Measurements from ENCODE around the gene LURAP1L.

The LURAP1L gene

DNA sequence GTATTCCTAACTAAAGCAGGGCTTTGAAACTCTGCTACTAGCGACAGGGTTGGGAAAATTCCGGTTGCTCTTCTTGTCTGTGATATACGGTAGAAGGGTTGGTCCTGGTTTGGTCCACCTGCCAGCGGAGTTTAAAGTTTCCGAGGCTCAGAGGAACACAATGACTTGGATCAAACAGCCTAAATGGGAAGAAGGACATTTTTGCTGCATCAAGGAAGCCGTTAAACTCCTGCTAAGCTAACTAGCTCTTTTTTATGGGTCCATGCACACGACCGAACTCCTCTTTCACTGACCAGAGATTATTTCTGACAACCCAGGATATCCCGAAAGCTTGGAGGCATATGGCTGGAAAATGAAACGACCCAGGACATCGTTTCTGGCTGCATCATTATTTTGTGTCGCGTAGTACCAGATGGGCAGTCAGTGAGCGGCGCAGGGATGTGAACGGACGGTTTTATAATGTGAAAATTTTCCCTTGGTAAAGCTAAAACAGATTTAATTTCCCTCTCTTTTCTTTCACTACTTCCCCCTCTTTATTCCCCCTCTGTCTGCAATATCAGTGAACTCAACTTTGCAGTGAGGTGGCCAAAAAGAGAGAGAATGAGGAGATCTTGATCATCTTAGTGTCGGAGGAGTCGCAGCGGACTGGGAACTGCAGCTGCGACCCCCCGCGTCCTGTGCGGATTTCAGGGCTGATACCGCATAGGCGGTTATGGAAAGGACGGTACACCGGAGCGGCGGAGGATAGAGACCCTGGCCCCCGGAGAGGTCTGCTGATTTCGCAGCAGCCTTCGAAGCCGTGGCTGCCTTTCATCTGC, at the start of gene LURAP1L:
LURAP1L (plus strand) TSS at position 160 of the 818 bp plus-strand sequence. CDS start 696 bp downstream, outside the sequence.
- peak; percentile 67 for DNase-seq

DNA sequence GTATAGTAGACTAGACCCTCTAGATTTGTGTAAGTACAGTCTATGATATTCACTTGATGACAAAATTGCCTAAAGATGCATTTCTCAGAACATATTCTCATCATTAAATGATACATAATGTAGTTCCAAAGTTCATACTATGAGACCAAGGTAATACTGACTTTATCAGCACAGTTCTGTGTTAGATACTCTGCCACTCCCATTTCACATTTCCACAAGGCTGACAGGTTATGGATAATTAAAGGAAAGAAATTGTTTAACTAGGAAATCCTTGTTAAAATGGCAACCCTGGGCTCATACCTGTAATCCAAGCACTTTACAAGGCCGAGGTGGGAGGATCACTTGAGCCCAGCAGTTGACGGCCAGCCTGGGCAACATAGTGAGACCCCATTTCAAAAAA, 48.0 kb upstream of the LURAP1L start:
- no peak for DNase-seq

- DNase-seq, result no peak
These were observed 44.6 kb upstream of the LURAP1L start for GRCh38 chr9:12730198-12730597.

DNA sequence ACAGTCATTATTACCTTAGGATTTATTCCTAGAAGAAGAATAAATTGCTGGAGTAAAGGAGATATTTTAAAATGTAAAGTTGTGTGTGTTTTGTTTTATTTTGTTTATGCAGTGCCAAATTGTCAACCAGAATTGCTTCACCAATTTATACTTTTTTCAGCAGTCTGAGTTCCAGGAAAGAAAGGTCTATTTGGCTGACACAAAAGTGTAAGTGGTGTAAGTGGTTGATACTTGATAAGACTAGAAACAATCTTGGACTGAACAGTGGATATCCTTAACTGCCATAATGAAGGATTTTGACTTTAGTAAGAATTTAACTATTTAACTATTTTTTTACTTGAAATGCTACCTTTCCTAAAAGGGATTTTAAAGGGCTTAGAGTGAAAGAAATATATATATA, 43.9 kb upstream of the LURAP1L start:
- no peak for DNase-seq

- DNase-seq, result no peak
These were observed 41.8 kb upstream of the LURAP1L start for GRCh38 chr9:12732971-12733370.

DNA sequence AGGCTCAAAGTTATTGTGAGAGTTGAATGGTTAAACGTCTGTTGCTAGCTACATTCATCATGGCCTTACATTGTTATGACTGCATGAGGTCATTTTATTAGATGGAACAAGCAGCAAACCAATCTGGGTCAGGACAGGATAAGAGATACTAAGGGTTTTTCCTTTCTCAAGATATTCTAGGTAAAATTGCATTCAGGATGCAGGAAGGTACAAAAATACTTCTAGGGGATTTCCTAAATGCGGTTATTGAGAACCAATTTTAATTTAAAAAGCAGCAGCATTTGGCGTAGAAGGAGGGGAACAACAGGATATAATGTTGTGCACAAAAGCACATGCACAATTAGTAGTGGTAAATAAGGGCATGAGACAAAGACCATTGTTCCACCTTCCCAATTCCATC, 39.2 kb upstream of the LURAP1L start:
- DNase-seq, result no peak

DNA sequence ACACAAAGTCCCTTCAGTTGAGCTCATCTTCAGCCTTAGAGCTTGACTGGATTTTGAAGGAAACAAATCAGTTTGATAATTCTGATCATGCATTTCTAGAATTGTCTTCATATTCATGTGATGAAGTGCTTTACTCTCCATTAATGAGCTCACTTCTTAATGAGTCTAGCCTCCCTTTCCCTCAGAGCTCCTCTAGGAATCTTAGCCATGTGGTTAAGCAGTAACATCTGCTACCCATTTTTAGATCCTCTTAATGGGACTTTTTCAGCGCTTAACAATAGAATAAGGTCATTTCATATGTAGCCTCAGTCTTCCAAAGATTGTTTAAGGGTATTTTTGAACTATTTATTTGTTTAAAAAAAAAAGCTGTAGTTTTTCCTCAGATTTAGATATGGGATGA, 36.9 kb upstream of the LURAP1L start:
- no peak for DNase-seq

DNA sequence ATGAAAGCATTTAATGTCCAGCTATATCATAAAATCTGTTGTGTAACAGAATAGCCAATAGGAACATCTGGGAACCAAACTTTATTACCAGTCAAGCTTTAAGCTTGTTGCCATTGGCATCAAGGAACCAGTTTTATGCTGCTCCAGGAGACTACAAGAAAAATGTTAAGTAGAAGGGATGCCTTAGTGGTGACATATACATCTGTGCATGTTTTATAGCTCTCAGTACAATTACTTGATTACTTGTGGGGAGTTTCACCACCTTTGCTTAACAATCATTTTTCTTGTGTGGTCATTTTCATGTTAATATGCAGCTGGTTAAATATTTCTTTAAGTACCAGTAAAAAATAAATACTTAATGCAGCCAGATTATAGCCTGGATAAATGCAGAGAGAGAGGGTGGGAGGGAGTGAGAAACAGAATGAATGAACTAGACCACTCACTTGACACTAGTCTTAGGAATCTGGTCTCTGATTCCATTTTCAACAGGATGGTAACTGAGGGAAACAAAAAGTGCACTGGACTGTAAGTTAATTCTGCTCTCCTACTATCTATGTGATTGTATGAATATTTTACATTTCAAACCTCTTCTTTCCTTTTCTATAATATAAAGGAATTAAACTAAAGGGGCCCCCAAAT, 35.7 kb upstream of the LURAP1L start:
- DNase-seq, result no peak

- no peak for DNase-seq
These were observed 34.0 kb upstream of the LURAP1L start for GRCh38 chr9:12740845-12741244.

- no peak for DNase-seq
These were observed 26.8 kb upstream of the LURAP1L start for GRCh38 chr9:12748016-12748415.

- DNase-seq, result no peak
These were observed 25.9 kb upstream of the LURAP1L start for GRCh38 chr9:12748954-12749353.

DNA sequence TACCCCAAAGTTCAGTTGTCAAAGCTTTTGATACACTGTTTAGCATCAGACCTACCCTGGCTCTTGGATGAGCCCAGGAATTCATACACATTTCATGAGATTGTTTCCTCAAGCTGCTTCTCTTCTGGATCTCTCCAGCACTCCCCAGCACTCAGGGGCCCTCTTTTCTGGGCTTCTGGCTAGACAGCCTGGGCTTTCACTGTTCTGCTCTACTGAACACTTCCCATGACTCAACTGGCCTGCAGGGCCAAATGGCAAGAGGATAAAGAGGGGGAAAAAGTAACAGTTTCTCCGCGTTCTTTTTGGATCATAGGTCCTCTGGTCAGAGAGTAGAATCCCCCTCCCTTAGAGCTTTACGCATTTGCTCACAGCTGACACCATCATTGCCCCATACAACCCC, 20.9 kb upstream of the LURAP1L start:
- DNase-seq, result no peak

DNA sequence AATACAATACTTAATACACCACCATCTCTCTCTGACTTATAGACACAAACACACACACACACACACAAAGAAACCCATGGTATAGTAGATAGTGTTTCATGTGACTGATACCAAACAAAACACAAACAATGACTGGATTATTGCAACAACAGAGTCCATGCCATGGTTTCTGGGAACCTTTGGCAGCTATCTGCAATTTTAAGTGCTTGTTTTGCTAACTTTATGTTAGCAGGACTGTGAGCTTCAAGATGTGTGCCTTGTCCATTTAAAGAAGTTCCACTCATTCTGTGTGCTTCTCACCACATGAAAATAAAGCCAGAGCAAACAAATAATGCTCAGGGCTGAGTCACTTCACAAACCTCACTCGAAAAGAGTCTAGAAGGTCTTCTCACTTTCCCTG, 15.1 kb upstream of the LURAP1L start:
- DNase-seq, result no peak

DNA sequence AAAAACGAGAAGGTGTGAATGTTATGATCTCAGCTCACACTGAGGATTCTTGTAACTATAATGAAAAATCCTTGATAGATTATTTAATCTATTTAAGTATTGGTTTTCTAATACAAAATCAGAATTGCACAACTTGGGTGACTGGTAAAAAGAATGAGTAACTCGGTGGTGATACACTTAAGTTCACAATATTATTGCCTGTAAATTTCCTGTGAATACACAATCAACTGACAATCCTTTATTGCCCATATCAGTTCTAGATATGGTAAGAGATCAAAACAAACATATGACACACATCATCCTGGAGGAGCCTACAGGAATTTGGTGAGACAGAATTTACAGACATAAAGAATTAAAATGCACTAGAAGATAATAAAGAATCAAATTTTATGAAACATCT, 14.1 kb upstream of the LURAP1L start:
- no peak for DNase-seq

GRCh38 chr9:12764150-12764549, 10.7 kb upstream of the LURAP1L start:
- no peak for DNase-seq

DNA sequence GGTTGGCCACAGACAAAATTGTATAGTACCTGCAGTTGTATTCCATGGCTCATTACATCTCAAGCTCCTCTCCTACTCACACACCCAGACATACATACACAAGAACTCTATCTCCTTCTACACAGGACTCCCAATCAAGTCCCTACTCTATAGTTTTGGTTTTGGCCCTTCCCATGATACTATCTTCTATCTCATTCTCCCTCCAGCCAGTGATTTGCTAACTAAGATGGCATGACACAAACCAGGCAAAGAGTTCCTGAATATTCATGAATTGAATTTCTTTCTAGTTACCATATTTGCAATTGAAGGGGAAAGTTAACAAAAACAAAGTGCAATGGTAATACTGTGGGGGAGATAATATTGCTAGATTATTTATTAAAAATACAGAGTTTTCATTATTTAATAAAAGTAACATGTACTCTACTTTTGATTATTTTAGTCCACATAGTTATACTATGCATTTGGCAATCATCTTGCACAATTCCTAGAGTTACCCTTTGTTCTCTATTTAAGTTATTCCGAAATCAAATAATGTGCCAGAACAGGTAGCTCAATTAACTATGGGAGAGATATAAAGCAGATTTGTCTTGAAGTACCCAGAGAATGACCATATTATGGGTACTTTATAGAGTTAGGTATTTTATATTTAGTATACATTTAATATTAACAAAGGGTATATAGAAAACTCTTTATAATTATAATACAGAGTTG, 9.6 kb upstream of the LURAP1L start:
- DNase-seq, result no peak

DNA sequence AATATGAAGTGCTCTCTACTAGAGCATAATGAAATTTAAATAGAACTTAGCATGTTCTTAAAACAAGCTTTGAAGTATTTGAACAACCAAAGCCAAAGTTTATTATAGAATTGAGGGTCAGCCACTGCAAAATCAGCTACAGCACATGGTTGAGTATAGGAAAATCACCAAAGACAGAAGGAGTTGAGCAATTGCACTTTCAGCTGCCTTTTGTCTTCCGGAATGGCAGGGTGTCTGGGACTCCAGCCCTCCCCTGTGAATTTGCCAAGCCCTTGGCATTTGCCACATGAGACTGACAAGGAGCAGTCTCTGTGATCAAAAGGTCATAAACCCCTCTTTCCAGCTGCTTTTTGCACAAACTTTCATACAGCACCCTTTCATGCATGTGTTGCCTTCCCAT, 8.5 kb upstream of the LURAP1L start:
- no peak for DNase-seq

- no peak for DNase-seq
These were observed 4.6 kb upstream of the LURAP1L start for GRCh38 chr9:12770261-12770660.

DNA sequence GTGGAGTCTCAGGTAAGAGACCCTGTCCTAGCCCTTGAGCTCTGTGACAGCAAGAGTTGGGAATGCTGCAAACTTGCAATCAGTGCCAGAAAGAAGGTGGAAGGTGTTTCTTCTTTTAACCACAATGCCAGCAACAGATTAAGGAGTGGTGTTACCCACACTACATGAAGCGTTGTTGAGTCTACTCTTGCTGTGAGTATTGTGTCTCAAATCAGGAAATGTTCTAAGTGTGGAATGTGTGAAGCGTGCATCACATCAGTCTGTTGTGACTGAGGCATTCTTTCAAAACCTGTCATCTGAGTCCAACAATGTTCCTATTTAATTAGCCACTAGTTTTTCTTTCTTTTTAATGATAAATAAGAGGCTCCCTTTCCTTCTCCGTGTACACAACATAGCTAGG, 2.9 kb upstream of the LURAP1L start:
- no peak for DNase-seq

GRCh38 chr9:12773562-12773961, 1.3 kb upstream of the LURAP1L start:
- no peak for DNase-seq

DNA sequence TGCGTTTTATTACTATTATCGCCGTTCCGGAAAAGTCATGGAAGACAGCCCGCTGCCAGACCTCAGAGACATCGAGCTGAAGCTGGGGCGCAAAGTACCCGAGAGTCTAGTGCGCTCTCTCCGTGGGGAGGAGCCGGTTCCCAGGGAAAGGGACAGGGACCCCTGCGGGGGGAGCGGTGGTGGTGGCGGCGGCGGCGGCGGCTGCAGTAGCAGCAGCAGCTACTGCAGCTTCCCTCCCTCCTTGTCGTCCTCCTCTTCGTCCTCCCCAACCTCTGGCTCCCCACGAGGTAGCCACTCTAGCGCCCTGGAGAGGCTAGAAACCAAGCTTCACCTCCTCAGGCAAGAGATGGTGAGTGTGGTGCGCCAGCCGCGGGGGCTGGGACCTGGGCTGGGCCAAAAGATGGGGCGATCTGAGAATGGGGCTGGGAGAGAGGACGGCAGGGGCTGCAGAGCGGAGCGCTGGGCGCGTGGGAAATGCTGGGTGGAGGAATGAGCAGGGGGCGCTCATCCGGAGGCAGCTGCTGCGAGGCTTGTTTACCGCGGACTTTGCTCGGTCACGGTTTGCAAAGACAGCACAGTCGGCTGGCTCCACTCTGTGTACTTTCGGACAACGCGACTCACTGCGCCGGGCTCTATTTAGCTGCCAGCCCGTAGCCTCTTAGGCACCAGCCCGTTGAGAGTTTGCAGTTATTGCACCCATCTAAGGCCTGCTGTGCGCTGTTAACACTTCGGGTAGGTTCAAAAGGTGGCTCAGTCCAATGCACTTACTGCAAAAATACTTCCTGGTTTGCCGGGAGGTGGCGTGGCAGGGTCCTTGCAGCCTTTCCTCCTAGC, 1.1 kb downstream of the LURAP1L start:
- peak; percentile 85 for DNase-seq

DNA sequence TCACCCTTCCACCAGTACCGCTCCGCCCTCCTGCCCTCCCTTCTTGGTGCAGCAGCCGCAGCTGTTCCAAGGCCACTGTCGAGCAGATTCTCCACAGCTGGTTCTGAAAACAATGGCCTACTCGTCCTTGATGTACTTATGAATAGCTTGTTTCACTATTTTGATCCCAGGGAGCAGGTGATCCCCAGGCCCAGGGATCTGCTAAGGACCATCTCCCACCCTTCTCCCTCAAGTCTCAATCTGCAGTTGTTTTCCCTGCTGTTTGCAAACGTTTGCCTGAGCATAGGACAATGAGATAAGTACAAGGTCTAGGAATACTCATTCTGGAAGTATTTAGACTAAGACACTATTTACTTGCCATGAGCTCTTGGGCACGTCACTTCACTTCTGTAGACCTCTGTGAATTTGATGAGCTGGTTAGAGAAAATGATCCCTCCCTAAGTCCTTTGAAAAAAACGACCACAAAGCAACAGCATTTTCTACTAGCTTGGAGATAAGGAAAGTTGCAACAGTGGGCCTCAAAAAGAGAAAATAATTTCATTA, 1.8 kb downstream of the LURAP1L start:
- peak; percentile 63 for DNase-seq
